Measurements from ENCODE around the gene ACOT6. TPM values are rescaled to one million over a fixed set of nuclear protein-coding genes. Genes with fewer than 3 reads are reported as not detected.
"Not testable (repeated sequence)": the region's sequence is repeated elsewhere in the genome, so short reads cannot be mapped to it uniquely, and the experiment has no call there.

ACOT6 gene
- total RNA-seq: not detected

- H3K4me3 Mint-ChIP-seq: peak within 1 kb of the TSS; percentile 77
- CTCF ChIA-PET: interaction anchor here (1.1 to 2.3 kb wide), 7 partner anchors 17 to 142 kb away, joined by 3 to 12 read pairs (median 4); partner anchors contain the start of genes ACOT2, ACOT4 and DNAL1
- POLR2A ChIA-PET: interaction anchor here (0.7 to 1.8 kb wide), 7 partner anchors 17 to 335 kb away, joined by 3 to 16 read pairs (median 5); partner anchors contain the start of genes ACOT2, DNAL1 and RIOX1
- H3K4me1 Mint-ChIP-seq: peaks cover 8% of the 10 kb centered on the region
- DNase-seq: peak; percentile 63
- H3K27me3 Mint-ChIP-seq: peaks cover 25% of the 10 kb centered on the region
- no peaks in the 10 kb centered on the region for H3K36me3 Mint-ChIP-seq (ENCODE audit: low read depth)
- H3K9me3 Mint-ChIP-seq: no peaks in the 10 kb centered on the region
- no peak within 1 kb of the TSS for H3K27ac Mint-ChIP-seq
These were observed at the start of gene ACOT6 for GRCh38 chr14:73612339-73613045. Gene ACOT6 (plus strand): TSS chr14:73612517. CDS start chr14:73612572, 55 bp downstream.

GRCh38 chr14:73562696-73563095 is 49.6 kb upstream of the ACOT6 start:
- H3K4me3 Mint-ChIP-seq, H3K27ac Mint-ChIP-seq, CTCF ChIA-PET, POLR2A ChIA-PET, H3K27me3 Mint-ChIP-seq, DNase-seq: not testable (repeated sequence)
- H3K4me1 Mint-ChIP-seq: peaks cover 18% of the 10 kb centered on the region
- peaks cover 11% of the 10 kb centered on the region for H3K9me3 Mint-ChIP-seq
- peaks cover 20% of the 10 kb centered on the region for H3K36me3 Mint-ChIP-seq (ENCODE audit: low read depth)

GRCh38 chr14:73566431-73566830 is 45.9 kb upstream of the ACOT6 start:
- not testable (repeated sequence) for H3K27ac Mint-ChIP-seq
- H3K9me3 Mint-ChIP-seq: peaks cover 11% of the 10 kb centered on the region

GRCh38 chr14:73566935-73567334 is 45.4 kb upstream of the ACOT6 start:
- H3K27ac Mint-ChIP-seq, H3K27me3 Mint-ChIP-seq, H3K9me3 Mint-ChIP-seq, DNase-seq, H3K4me3 Mint-ChIP-seq, CTCF ChIA-PET: not testable (repeated sequence)
- POLR2A ChIA-PET: interaction anchor here (1.3 to 4.5 kb wide), 3 partner anchors 59 to 77 kb away, joined by 3 to 44 read pairs (median 27); partner anchors contain the start of genes DNAL1 and RIOX1
- Mint-ChIP-seq H3K36me3 (ENCODE audit: low read depth) (peaks cover 21% of the 10 kb centered on the region), H3K4me1 (peaks cover 41% of the 10 kb centered on the region)

More at GRCh38 chr14:73566431-73566830, 45.9 kb upstream of the ACOT6 start:
- H3K27me3 Mint-ChIP-seq, CTCF ChIA-PET, H3K4me3 Mint-ChIP-seq, DNase-seq: not testable (repeated sequence)
- Mint-ChIP-seq H3K36me3 (ENCODE audit: low read depth) (peaks cover 24% of the 10 kb centered on the region), H3K4me1 (peaks cover 41% of the 10 kb centered on the region)
- POLR2A ChIA-PET: interaction anchor here (4.5 kb wide), 1 partner anchor 76 kb away, joined by 44 read pairs; the partner anchor contains the start of gene RIOX1

- H3K9me3 Mint-ChIP-seq: peaks cover 8% of the 10 kb centered on the region
- no peaks in the 10 kb centered on the region for H3K27me3 Mint-ChIP-seq
- ChIA-PET POLR2A (interaction anchor here (1.3 to 4.5 kb wide), 3 partner anchors 59 to 77 kb away, joined by 3 to 44 read pairs (median 27); partner anchors contain the start of genes DNAL1 and RIOX1), CTCF (interaction anchor here (1.9 to 4.8 kb wide), 2 partner anchors 25 to 59 kb away, joined by 5 to 52 read pairs; partner anchors contain the start of gene ACOT4)
- H3K36me3 Mint-ChIP-seq (ENCODE audit: low read depth): peaks cover 21% of the 10 kb centered on the region
- H3K4me1 Mint-ChIP-seq: peaks cover 41% of the 10 kb centered on the region
- H3K4me3 Mint-ChIP-seq: peak overlapping the region; percentile 85
- H3K27ac Mint-ChIP-seq: no peak overlapping the region
- no peak for DNase-seq
These were observed 45.0 kb upstream of the ACOT6 start for GRCh38 chr14:73567358-73567757.

GRCh38 chr14:73567951-73568885 is 44.1 kb upstream of the ACOT6 start:
- H3K4me3 Mint-ChIP-seq: peak overlapping the region; percentile 85
- peaks cover 24% of the 10 kb centered on the region for H3K36me3 Mint-ChIP-seq (ENCODE audit: low read depth)
- DNase-seq: no peak
- no peaks in the 10 kb centered on the region for H3K27me3 Mint-ChIP-seq
- H3K4me1 Mint-ChIP-seq: peaks cover 41% of the 10 kb centered on the region
- POLR2A ChIA-PET: interaction anchor here (0.6 to 4.5 kb wide), 28 partner anchors 9 to 510 kb away, joined by 3 to 44 read pairs (median 4); partner anchors contain the start of genes ACOT4, ACOT6, DNAL1 and NUMB
- peaks cover 4% of the 10 kb centered on the region for H3K9me3 Mint-ChIP-seq
- peak overlapping the region; percentile 91 for H3K27ac Mint-ChIP-seq
- CTCF ChIA-PET: interaction anchor here (0.7 to 4.8 kb wide), 17 partner anchors 8 to 257 kb away, joined by 3 to 52 read pairs (median 4); partner anchors contain the start of genes ACOT4, DNAL1 and RIOX1

- CTCF ChIA-PET: interaction anchor here (0.9 to 4.8 kb wide), 16 partner anchors 9 to 257 kb away, joined by 3 to 52 read pairs (median 4); partner anchors contain the start of genes ACOT4, DNAL1 and RIOX1
- not testable (repeated sequence) for H3K27me3 Mint-ChIP-seq, DNase-seq, H3K9me3 Mint-ChIP-seq
- POLR2A ChIA-PET: interaction anchor here (0.6 to 4.5 kb wide), 27 partner anchors 9 to 511 kb away, joined by 3 to 44 read pairs (median 4); partner anchors contain the start of genes ACOT4, ACOT6, NUMB and PTGR2
- peaks cover 28% of the 10 kb centered on the region for H3K36me3 Mint-ChIP-seq (ENCODE audit: low read depth)
- peak overlapping the region; percentile 85 for H3K4me3 Mint-ChIP-seq
- H3K4me1 Mint-ChIP-seq: peaks cover 41% of the 10 kb centered on the region
- H3K27ac Mint-ChIP-seq: peak overlapping the region; percentile 91
These were observed 43.5 kb upstream of the ACOT6 start for GRCh38 chr14:73568886-73569184.

- ChIA-PET CTCF (interaction anchor here (0.6 to 4.8 kb wide), 26 partner anchors 8 to 382 kb away, joined by 3 to 52 read pairs (median 4); partner anchors contain the start of genes ACOT4, ACOT6, DNAL1 and RIOX1), POLR2A (interaction anchor here (0.6 to 4.5 kb wide), 32 partner anchors 8 to 905 kb away, joined by 3 to 44 read pairs (median 4); partner anchors contain the start of genes ACOT4, ACOT6, NUMB and PTGR2)
- Mint-ChIP-seq H3K4me1 (peaks cover 41% of the 10 kb centered on the region), H3K36me3 (ENCODE audit: low read depth) (peaks cover 31% of the 10 kb centered on the region), H3K27ac (peak within 1 kb of the TSS; percentile 91), H3K4me3 (peak within 1 kb of the TSS; percentile 85)
- H3K27me3 Mint-ChIP-seq, H3K9me3 Mint-ChIP-seq: not testable (repeated sequence)
- DNase-seq: peak; percentile 77
These were observed 42.9 kb upstream of the ACOT6 start, which contains the start of gene ACOT2 for GRCh38 chr14:73569185-73569958. Gene ACOT2 (plus strand): TSS chr14:73569213. CDS start chr14:73569241, 28 bp downstream.

- ChIA-PET POLR2A (interaction anchor here (0.6 to 4.5 kb wide), 11 partner anchors 9 to 327 kb away, joined by 3 to 44 read pairs (median 3); partner anchors contain the start of genes ACOT4, ACOT6, PTGR2 and RIOX1), CTCF (interaction anchor here (0.6 to 4.8 kb wide), 31 partner anchors 9 to 923 kb away, joined by 3 to 52 read pairs (median 4); partner anchors contain the start of genes ACOT4, ACOT6, ISCA2 and RIOX1)
- H3K27ac Mint-ChIP-seq, H3K27me3 Mint-ChIP-seq, H3K9me3 Mint-ChIP-seq: not testable (repeated sequence)
- peak overlapping the region; percentile 24 for H3K4me3 Mint-ChIP-seq
- peak; percentile 70 for DNase-seq
- H3K4me1 Mint-ChIP-seq: peaks cover 31% of the 10 kb centered on the region
- peaks cover 28% of the 10 kb centered on the region for H3K36me3 Mint-ChIP-seq (ENCODE audit: low read depth)
These were observed 41.4 kb upstream of the ACOT6 start for GRCh38 chr14:73570913-73571312.

- H3K27me3 Mint-ChIP-seq, DNase-seq, POLR2A ChIA-PET, H3K27ac Mint-ChIP-seq, H3K4me3 Mint-ChIP-seq, H3K9me3 Mint-ChIP-seq, CTCF ChIA-PET: not testable (repeated sequence)
- peaks cover 19% of the 10 kb centered on the region for H3K4me1 Mint-ChIP-seq
- H3K36me3 Mint-ChIP-seq (ENCODE audit: low read depth): peaks cover 20% of the 10 kb centered on the region
These were observed 39.3 kb upstream of the ACOT6 start for GRCh38 chr14:73573034-73573433.

GRCh38 chr14:73573740-73574139 is 38.6 kb upstream of the ACOT6 start:
- POLR2A ChIA-PET, H3K9me3 Mint-ChIP-seq, H3K27me3 Mint-ChIP-seq, CTCF ChIA-PET, H3K27ac Mint-ChIP-seq, H3K4me3 Mint-ChIP-seq, DNase-seq: not testable (repeated sequence)
- Mint-ChIP-seq H3K4me1 (peaks cover 12% of the 10 kb centered on the region), H3K36me3 (ENCODE audit: low read depth) (peaks cover 19% of the 10 kb centered on the region)
